GM12872 (cell line): ENCODE data around the gene ELF5.

Source experiments
- CTCF ChIP-seq: IDR thresholded peaks from 3 replicates; pipeline ENCODE4 v1.5.1; 2011; ENCODE audit warnings: low read depth, mild to moderate bottlenecking, low read length, moderate library complexity; ENCODE audit not compliant: insufficient read depth

Gene ELF5

DNA sequence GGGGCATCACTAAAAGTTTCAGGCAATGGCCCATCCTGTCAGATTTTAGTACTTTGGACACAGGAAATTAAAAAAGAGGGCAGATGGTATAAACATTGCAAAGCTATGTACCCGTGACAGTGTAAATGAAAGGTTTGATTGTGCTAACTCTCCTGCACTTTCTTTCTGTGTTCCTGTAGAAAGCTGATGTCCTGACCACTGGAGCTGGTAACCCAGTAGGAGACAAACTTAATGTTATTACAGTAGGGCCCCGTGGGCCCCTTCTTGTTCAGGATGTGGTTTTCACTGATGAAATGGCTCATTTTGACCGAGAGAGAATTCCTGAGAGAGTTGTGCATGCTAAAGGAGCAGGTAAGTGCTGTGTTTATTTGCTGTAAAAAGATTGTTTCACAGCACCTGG is 64.6 kb downstream of the ELF5 start:
- no peak for TF ChIP-seq CTCF

- TF ChIP-seq CTCF, result no peak
Observed at GRCh38 chr11:34448223-34448994, 65.2 kb downstream of the ELF5 start.

DNA sequence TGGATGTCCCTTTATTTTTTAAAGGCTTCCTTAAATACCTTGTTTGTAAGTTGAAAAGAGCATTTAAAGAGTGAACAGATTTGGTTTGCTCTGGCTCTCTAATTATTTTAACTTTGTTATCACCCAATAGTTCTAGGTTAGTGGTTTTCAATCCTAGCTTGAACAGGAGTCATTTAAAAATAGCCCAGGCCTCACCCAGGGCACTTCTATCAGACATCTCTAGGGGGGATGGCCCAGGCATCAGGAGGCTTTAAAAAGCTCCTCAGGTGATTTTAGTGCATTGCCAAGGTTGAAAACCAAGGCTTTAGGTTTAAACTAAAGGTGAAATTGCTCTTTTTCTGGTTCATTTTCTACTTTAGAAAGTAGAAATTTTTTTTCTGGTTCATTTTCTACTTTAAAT is 66.5 kb downstream of the ELF5 start:
- TF ChIP-seq CTCF, result no peak

GRCh38 chr11:34446386-34446785 is 67.2 kb downstream of the ELF5 start:
- no peak for TF ChIP-seq CTCF

DNA sequence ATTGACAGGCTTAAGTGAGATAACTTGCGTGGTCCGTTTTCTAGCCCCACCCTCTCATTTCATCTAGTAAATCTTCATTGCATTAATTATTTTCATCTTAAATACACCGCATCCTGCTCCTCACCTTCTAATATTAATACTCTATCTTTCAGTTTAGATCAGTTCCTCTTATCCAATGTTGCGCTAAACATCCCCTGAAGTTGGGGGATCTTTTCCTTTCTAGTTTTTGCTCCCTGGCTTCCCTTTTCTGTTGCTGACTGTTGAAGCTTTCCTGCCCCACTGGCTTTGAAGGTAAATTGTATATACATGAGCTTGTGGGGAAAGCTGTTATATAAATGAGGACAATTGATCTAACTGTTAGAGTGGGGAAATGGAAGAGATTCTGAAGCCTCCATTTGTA is 67.6 kb downstream of the ELF5 start:
- no peak for TF ChIP-seq CTCF

- TF ChIP-seq CTCF, result no peak
Observed at GRCh38 chr11:34444428-34444827, 69.2 kb downstream of the ELF5 start.

GRCh38 chr11:34443136-34443535 is 70.5 kb downstream of the ELF5 start:
- no peak for TF ChIP-seq CTCF
